K562 (cell line): ENCODE data around the gene HYAL4. TPM values are rescaled to one million over a fixed set of nuclear protein-coding genes. Genes with fewer than 3 reads are reported as not detected.

Experiments
- ATAC-seq: fragments of 200-7000 bp; cut with Tn5 transposase; 3 replicates; pipeline ENCODE4 v1.9.1; 2020; ENCODE audit warnings: moderate library complexity
- BruUV-seq: library from RNA; stranded (reverse); fragments of 400-500 nt; replicated peaks from 2 replicates; lab custom pipeline; 2021; lab: Mats Ljungman, UMichigan
- CTCF ChIA-PET: fragments of 300-600 bp; formaldehyde crosslinking; extraction: SDS; loops from one replicate; lab custom pipeline; 2021; ENCODE audit warnings: low intra/inter-chr PET ratio; lab: Yijun Ruan, JAX
- POLR2A ChIA-PET: fragments of 300-600, 350-650 bp; sonication (Branson Sonifier 250); formaldehyde crosslinking; extraction: SDS; loops from one replicate; lab custom pipeline; 2021; ENCODE audit warnings: antibody characterized with exemption, inconsistent platforms; lab: Yijun Ruan, JAX
- DNase-seq, 4 experiments: peaks; one replicate each; pipeline versions ENCODE4 v3.0.0 to v3.0.0-alpha.2; 2011 to 2018; ENCODE audit warnings: low spot score in 3 of 4, mixed read lengths in 3 of 4; ENCODE audit errors: extremely low read depth in 1 of 4
- FAIRE-seq: peaks from 2 replicates; lab custom pipeline; 2011; peaks lifted over from hg19 to GRCh38; lab: Jason Lieb, UNC
- H2AFZ ChIP-seq: 2 replicates; pipeline ENCODE4 v1.6.0; 2011; ENCODE audit warnings: low read depth, low read length, control low read depth, inconsistent platforms
- H3K27ac ChIP-seq: fragments of 200-600 bp; 3 replicates; pipeline ENCODE4 v1.8.0; 2011; ENCODE audit warnings: low read depth, mild to moderate bottlenecking, control low read depth, inconsistent platforms, low read length, moderate library complexity, mixed read lengths; ENCODE audit errors: extremely low read depth
- H3K27me3 ChIP-seq, 2 experiments: fragments of 300-600 bp in 1 of 2; 2 replicates in 1 of 2; 3 replicates in 1 of 2; pipeline versions ENCODE4 v1.6.0 to v1.8.0; 2011; ENCODE audit warnings: inconsistent platforms in 2 of 2, low read length in 2 of 2, mild to moderate bottlenecking in 1 of 2, mixed read lengths in 1 of 2, moderate library complexity in 1 of 2; ENCODE audit not compliant: control insufficient read depth in 2 of 2, insufficient read depth in 2 of 2
- H3K36me3 ChIP-seq: fragments of 300-600 bp; 3 replicates; pipeline ENCODE4 v1.8.0; 2011; ENCODE audit warnings: mild to moderate bottlenecking, low read length, inconsistent platforms; ENCODE audit not compliant: control insufficient read depth, insufficient read depth
- H3K4me1 ChIP-seq, 2 experiments: fragments of 200-600 bp in 1 of 2; replicated peaks in 1 of 2; 2 replicates in 1 of 2; 3 replicates in 1 of 2; pipeline versions ENCODE4 v1.5.1 to v1.8.0; 2011; ENCODE audit warnings: inconsistent platforms in 2 of 2, low read length in 2 of 2, mild to moderate bottlenecking in 1 of 2, mixed read lengths in 1 of 2, moderate library complexity in 1 of 2; ENCODE audit not compliant: control insufficient read depth in 2 of 2, insufficient read depth in 2 of 2
- H3K4me2 ChIP-seq: 2 replicates; pipeline ENCODE4 v1.6.1; 2011; ENCODE audit warnings: low read length, control low read depth, inconsistent platforms, mixed read lengths; ENCODE audit not compliant: insufficient read depth
- H3K4me3 ChIP-seq: fragments of 200-600 bp; sonication (generic), shearing (Covaris generic); 2 replicates; pipeline ENCODE4 v1.5.1; 2016; ENCODE audit warnings: control low read depth, inconsistent platforms
- H3K79me2 ChIP-seq: fragments of 200-600 bp; 3 replicates; pipeline ENCODE4 v1.8.0; 2011; ENCODE audit warnings: low read length, inconsistent platforms; ENCODE audit not compliant: control insufficient read depth, insufficient read depth
- H3K9ac ChIP-seq, 2 experiments: 2 replicates each; pipeline versions ENCODE4 v1.6.0 to v1.6.1; 2011; ENCODE audit warnings: low read depth in 2 of 2, low read length in 2 of 2, control low read depth in 1 of 2, inconsistent platforms in 1 of 2, mild to moderate bottlenecking in 1 of 2, mixed read lengths in 1 of 2; ENCODE audit not compliant: insufficient read depth in 1 of 2
- H3K9me1 ChIP-seq: one replicate; pipeline ENCODE4 v1.6.0; 2011; ENCODE audit warnings: inconsistent platforms, mild to moderate bottlenecking, low read length, moderate library complexity; ENCODE audit not compliant: control insufficient read depth, insufficient read depth
- H3K9me3 ChIP-seq: replicated peaks from 2 replicates; pipeline ENCODE4 v1.5.1; 2011; ENCODE audit warnings: low read depth, low read length, inconsistent platforms; ENCODE audit not compliant: control insufficient read depth, insufficient read depth
- H4K20me1 ChIP-seq: replicated peaks from 2 replicates; pipeline ENCODE4 v1.6.1; 2011; ENCODE audit warnings: low read length, inconsistent platforms, mixed read lengths; ENCODE audit not compliant: control insufficient read depth, insufficient read depth
- CBX3 ChIP-seq, 2 experiments: IDR thresholded peaks; 1 replicate in 1 of 2; 2 replicates in 1 of 2; pipeline ENCODE4 v1.6.1; 2012; ENCODE audit warnings: inconsistent platforms in 2 of 2, low read length in 2 of 2, borderline replicate concordance in 1 of 2, control low read depth in 1 of 2
- ETV5 ChIP-seq: sonication (generic); formaldehyde crosslinking; IDR thresholded peaks from 2 replicates; pipeline ENCODE4 v1.4.0; 2020; ENCODE audit warnings: low read depth, mild to moderate bottlenecking, missing genetic modification reagents
- NCOA2 ChIP-seq, 2 experiments: fragments of 450-650 bp; IDR thresholded peaks; 2 replicates each; pipeline ENCODE4 v1.6.1; 2018; ENCODE audit warnings: mild to moderate bottlenecking in 2 of 2, moderate library complexity in 1 of 2; ENCODE audit not compliant: partially characterized antibody in 2 of 2
- PCBP1 ChIP-seq: fragments of 200-400 bp; formaldehyde crosslinking; IDR thresholded peaks from 2 replicates; pipeline ENCODE4 v1.6.1; 2018; ENCODE audit warnings: mild to moderate bottlenecking, low read depth, low read length; ENCODE audit not compliant: poor library complexity, severe bottlenecking
- RFX1 ChIP-seq: fragments of 450-650 bp; IDR thresholded peaks from 2 replicates; pipeline ENCODE4 v1.6.1; 2016; ENCODE audit warnings: mild to moderate bottlenecking, moderate library complexity
- SPI1 ChIP-seq: IDR thresholded peaks from 2 replicates; pipeline ENCODE4 v1.6.1; 2011; ENCODE audit warnings: low read depth, low read length, control low read depth, borderline replicate concordance
- ZC3H8 ChIP-seq: fragments of 450-650 bp; IDR thresholded peaks from 2 replicates; pipeline ENCODE4 v1.6.1; 2017
- ZNF668 ChIP-seq: fragments of 250-450 bp; sonication (Bioruptor Pico); IDR thresholded peaks from 2 replicates; pipeline ENCODE4 v1.8.0; 2022; ENCODE audit warnings: mild to moderate bottlenecking, inconsistent platforms
- ZNF79 ChIP-seq: fragments of 250-450 bp; sonication (Bioruptor Pico); IDR thresholded peaks from 2 replicates; pipeline ENCODE4 v1.4.0; 2020; ENCODE audit warnings: low read depth, mild to moderate bottlenecking, moderate library complexity
- WGBS: fragments of 100-300 bp; shearing (Covaris generic); methylation state at CpG from one replicate; pipeline ENCODE4 v1.1.6; 2016; ENCODE audit warnings: low coverage, mixed read lengths; ENCODE audit not compliant: insufficient coverage; ENCODE audit errors: missing lambda C conversion rate; 5-methylcytosine and 5-hydroxymethylcytosine counted together
- in situ Hi-C: fragments of 300-500 bp; cut with MboI; formaldehyde crosslinking; loops from 4 replicates; pipeline ENCODE4 v1.15.0; 2018; ENCODE audit warnings: inconsistent platforms, mixed read lengths
- intact Hi-C: fragments of 100-400 bp; cut with micrococcal nuclease; formaldehyde crosslinking; loops from 2 replicates; pipeline ENCODE4 v1.14.2; 2022
- polyA plus RNA-seq, 8 experiments: library from polyadenylated mRNA; depleted of rRNA in 4 of 8; stranded (reverse) in 5 of 8; unstranded in 3 of 8; fragments of >200 nt; fragmentation: Nextera tagmentation in 2 of 8; fragmentation: Illumina TruSeq in 1 of 8; extraction: Ambion mirVana in 2 of 8; extraction: Trizol in 1 of 8; gene quantifications; 2 replicates each; pipeline versions ENCODE4 v1.2.1 to v1.2.3, GENCODE V29; 2011 to 2014; ENCODE audit warnings: inconsistent platforms in 1 of 8, missing spikeins in 1 of 8
- total RNA-seq, 7 experiments: library from RNA; depleted of rRNA in 6 of 7; stranded (reverse); fragments of >200 nt in 6 of 7; fragmentation: Illumina TruSeq in 2 of 7; extraction: Trizol in 2 of 7; gene quantifications; 2 replicates each; pipeline versions ENCODE4 v1.2.1 to v1.2.3, GENCODE V29; 2011 to 2021; ENCODE audit warnings: low replicate concordance in 1 of 7
- TF ChIP-seq, protein P1 (sequence below): fragments of 250-450 bp; sonication (Bioruptor Pico); IDR thresholded peaks from 2 replicates; pipeline ENCODE4 v1.8.0; 2021; ENCODE audit warnings: borderline replicate concordance, mild to moderate bottlenecking, moderate library complexity; ENCODE audit not compliant: poor library complexity, severe bottlenecking
- TF ChIP-seq, protein P2 (sequence below): sonication (generic); formaldehyde crosslinking; IDR thresholded peaks from 2 replicates; pipeline ENCODE4 v1.4.0; 2020; ENCODE audit warnings: mild to moderate bottlenecking, missing genetic modification reagents

Gene HYAL4
- total and polyA plus RNA-seq, 9 of the 15 experiments (the other 6 are each of a cell fraction or from before 2014, with no cell fraction given), result not detected

DNA sequence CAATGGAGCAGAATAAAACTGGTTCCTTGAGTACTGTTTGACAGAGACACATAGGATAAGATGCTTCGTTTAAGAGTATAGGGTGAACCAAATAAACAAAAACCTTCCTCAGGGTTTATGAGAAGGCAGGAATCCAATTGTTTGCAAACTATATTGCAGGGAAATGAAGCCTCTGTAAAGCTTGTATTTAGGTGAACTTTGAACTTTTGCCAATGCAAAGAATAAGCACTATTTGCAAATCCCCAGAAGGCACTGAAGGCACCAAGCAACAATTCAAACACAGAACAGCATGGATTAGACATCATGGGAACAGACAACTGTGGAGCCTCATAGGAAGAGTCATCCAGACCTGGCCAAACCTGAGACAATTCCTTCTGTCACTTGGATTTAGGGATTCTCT, 49.1 kb upstream of the HYAL4 start:
- Histone ChIP-seq H3K27me3 (no peaks in the 10 kb centered on the region), H3K27ac (no peak overlapping the region), H4K20me1 (no peaks in the 10 kb centered on the region), H3K9me1 (no peaks in the 10 kb centered on the region), H3K9ac (no peak overlapping the region), H3K9me3 (no peaks in the 10 kb centered on the region), H3K36me3 (no peaks in the 10 kb centered on the region), H3K4me1 (peaks cover 0 to 13% of the 10 kb centered on the region in 2 experiments; a peak in 1 of 5 replicates), H3K4me2 (no peak overlapping the region), H3K4me3 (no peak overlapping the region)
- ChIA-PET CTCF (no interaction called here), POLR2A (no interaction called here)
- in situ Hi-C loops, result no loop called here
- DNase-seq (no peak), ATAC-seq (no peak)
- 0% methylated on average over 1 of the region's 1 CpG for WGBS
- no TSS peak for BruUV-seq
- no peak for TF ChIP-seq PCBP1
- TF ChIP-seq SPI1, result no peak
- no peak for TF ChIP-seq NCOA2 (IDR thresholded peaks at IDR 0.05; ENCODE audit: partially characterized antibody in 2 of 2)
- no peak for TF ChIP-seq ZNF668 (CRISPR knock-in tag)
- no peak for TF ChIP-seq CBX3 (IDR thresholded peaks at IDR 0.05; ENCODE audit: borderline replicate concordance in 1 of 2, low read length in 2 of 2)
- TF ChIP-seq, protein P1, sequence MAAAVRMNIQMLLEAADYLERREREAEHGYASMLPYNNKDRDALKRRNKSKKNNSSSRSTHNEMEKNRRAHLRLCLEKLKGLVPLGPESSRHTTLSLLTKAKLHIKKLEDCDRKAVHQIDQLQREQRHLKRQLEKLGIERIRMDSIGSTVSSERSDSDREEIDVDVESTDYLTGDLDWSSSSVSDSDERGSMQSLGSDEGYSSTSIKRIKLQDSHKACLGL (CRISPR knock-in tag), result no peak
- TF ChIP-seq ETV5 (CRISPR knock-in tag), result no peak
- TF ChIP-seq ZC3H8, result no peak
- TF ChIP-seq RFX1, result no peak
- TF ChIP-seq, protein P2, sequence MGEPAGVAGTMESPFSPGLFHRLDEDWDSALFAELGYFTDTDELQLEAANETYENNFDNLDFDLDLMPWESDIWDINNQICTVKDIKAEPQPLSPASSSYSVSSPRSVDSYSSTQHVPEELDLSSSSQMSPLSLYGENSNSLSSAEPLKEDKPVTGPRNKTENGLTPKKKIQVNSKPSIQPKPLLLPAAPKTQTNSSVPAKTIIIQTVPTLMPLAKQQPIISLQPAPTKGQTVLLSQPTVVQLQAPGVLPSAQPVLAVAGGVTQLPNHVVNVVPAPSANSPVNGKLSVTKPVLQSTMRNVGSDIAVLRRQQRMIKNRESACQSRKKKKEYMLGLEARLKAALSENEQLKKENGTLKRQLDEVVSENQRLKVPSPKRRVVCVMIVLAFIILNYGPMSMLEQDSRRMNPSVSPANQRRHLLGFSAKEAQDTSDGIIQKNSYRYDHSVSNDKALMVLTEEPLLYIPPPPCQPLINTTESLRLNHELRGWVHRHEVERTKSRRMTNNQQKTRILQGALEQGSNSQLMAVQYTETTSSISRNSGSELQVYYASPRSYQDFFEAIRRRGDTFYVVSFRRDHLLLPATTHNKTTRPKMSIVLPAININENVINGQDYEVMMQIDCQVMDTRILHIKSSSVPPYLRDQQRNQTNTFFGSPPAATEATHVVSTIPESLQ (CRISPR knock-in tag), result no peak
- no peak for TF ChIP-seq ZNF79 (CRISPR knock-in tag)
- TF ChIP-seq, all 486 proteins: peak for 0
- H3K79me2 ChIP-seq, result no peaks in the 10 kb centered on the region
- H2AFZ ChIP-seq, result no peak overlapping the region
- intact Hi-C loops, result loop anchor here (2.0 kb wide), 2 partner anchors 161 to 989 kb away; no protein-coding TSS in a partner anchor
- FAIRE-seq, result no peak
